GM12872 (cell line): ENCODE results near the gene ROPN1L.

Experiments used
- CTCF ChIP-seq: IDR thresholded peaks from 3 replicates; pipeline ENCODE4 v1.5.1; 2011; ENCODE audit warnings: low read depth, mild to moderate bottlenecking, low read length, moderate library complexity; ENCODE audit not compliant: insufficient read depth

The ROPN1L gene

GRCh38 chr5:10442576-10442975 is 897 bp downstream of the ROPN1L start:
- no peak for TF ChIP-seq CTCF

- TF ChIP-seq CTCF = no peak
These were observed 3.7 kb downstream of the ROPN1L start for GRCh38 chr5:10445352-10445751.

GRCh38 chr5:10446490-10446889 is 4.8 kb downstream of the ROPN1L start:
- no peak for TF ChIP-seq CTCF

GRCh38 chr5:10447041-10447440 is 5.4 kb downstream of the ROPN1L start:
- TF ChIP-seq CTCF = no peak

GRCh38 chr5:10448754-10449360 is 7.2 kb downstream of the ROPN1L start:
- TF ChIP-seq CTCF = no peak

GRCh38 chr5:10451137-10451824 is 9.6 kb downstream of the ROPN1L start:
- TF ChIP-seq CTCF = no peak

GRCh38 chr5:10452768-10453331 is 11.2 kb downstream of the ROPN1L start:
- TF ChIP-seq CTCF = peak; percentile 70
